HepG2 (cell line): Measurements from ENCODE around the gene CDK10. TPM values are rescaled to one million over a fixed set of nuclear protein-coding genes. Genes with fewer than 3 reads are reported as not detected.

Experiments used
- ARID2 ChIP-seq: sonication (generic); formaldehyde crosslinking; IDR thresholded peaks from 2 replicates; pipeline ENCODE4 v1.8.1; 2022; ENCODE audit warnings: mild to moderate bottlenecking, missing genetic modification reagents, borderline replicate concordance
- CHD4 ChIP-seq: fragments of 200-600 bp; sonication (generic); IDR thresholded peaks from 2 replicates; pipeline ENCODE4 v1.7.0; 2017; ENCODE audit warnings: mild to moderate bottlenecking, low read length, borderline replicate concordance
- EP300 ChIP-seq, 3 experiments: sonication (generic) in 1 of 3; formaldehyde crosslinking in 1 of 3; IDR thresholded peaks; 2 replicates each; pipeline versions ENCODE4 v1.5.1 to v1.6.1; 2011 to 2020; ENCODE audit warnings: low read depth in 2 of 3, low read length in 2 of 3, borderline replicate concordance in 1 of 3, improper control_type of control experiment in 1 of 3, mild to moderate bottlenecking in 1 of 3, missing genetic modification reagents in 1 of 3, moderate library complexity in 1 of 3
- MYC ChIP-seq: sonication (generic); formaldehyde crosslinking; IDR thresholded peaks from 2 replicates; pipeline ENCODE4 v1.9.0; 2021; ENCODE audit warnings: missing genetic modification reagents, borderline replicate concordance
- NONO ChIP-seq, 2 experiments: fragments of 450-650 bp in 1 of 2; sonication (generic) in 1 of 2; formaldehyde crosslinking in 1 of 2; IDR thresholded peaks in 1 of 2; conservative IDR thresholded peaks in 1 of 2; 2 replicates each; pipeline versions ENCODE4 v1.6.1 to v1.8.0; 2017 to 2022; ENCODE audit warnings: mild to moderate bottlenecking in 1 of 2, missing genetic modification reagents in 1 of 2, moderate library complexity in 1 of 2
- PITX1 ChIP-seq: sonication (generic); formaldehyde crosslinking; IDR thresholded peaks from 2 replicates; pipeline ENCODE4 v1.5.1; 2020; ENCODE audit warnings: mild to moderate bottlenecking, missing genetic modification reagents
- RCOR2 ChIP-seq: IDR thresholded peaks from 2 replicates; pipeline ENCODE4 v1.6.1; 2016; ENCODE audit warnings: missing biosample characterization, missing genetic modification reagents
- RXRB ChIP-seq: IDR thresholded peaks from 2 replicates; pipeline ENCODE4 v1.6.1; 2016; ENCODE audit warnings: borderline replicate concordance, missing genetic modification reagents, missing compliant biosample characterization
- ZBTB25 ChIP-seq: IDR thresholded peaks from 2 replicates; pipeline ENCODE4 v1.6.1; 2018; ENCODE audit warnings: missing genetic modification reagents
- ZFYVE20 ChIP-seq: sonication (generic); formaldehyde crosslinking; IDR thresholded peaks from 2 replicates; pipeline ENCODE4 v1.8.0; 2023; ENCODE audit warnings: low read depth, mild to moderate bottlenecking, moderate library complexity, missing genetic modification reagents, borderline replicate concordance
- ZNF280D ChIP-seq: sonication (generic); formaldehyde crosslinking; IDR thresholded peaks from 2 replicates; pipeline ENCODE4 v1.5.1; 2020; ENCODE audit warnings: mild to moderate bottlenecking, missing genetic modification reagents
- ZNF382 ChIP-seq: sonication (generic); formaldehyde crosslinking; IDR thresholded peaks from 2 replicates; pipeline ENCODE4 v1.5.0; 2020; ENCODE audit warnings: missing genetic modification reagents, mild to moderate bottlenecking, borderline replicate concordance
- ZNF562 ChIP-seq: sonication (generic); formaldehyde crosslinking; IDR thresholded peaks from 2 replicates; pipeline ENCODE4 v1.8.0; 2022; ENCODE audit warnings: missing genetic modification reagents, borderline replicate concordance
- ZNF567 ChIP-seq: sonication (generic); formaldehyde crosslinking; IDR thresholded peaks from 2 replicates; pipeline ENCODE4 v1.8.1; 2023; ENCODE audit warnings: mild to moderate bottlenecking, missing genetic modification reagents, borderline replicate concordance
- ZNF619 ChIP-seq: sonication (generic); formaldehyde crosslinking; IDR thresholded peaks from 2 replicates; pipeline ENCODE4 v1.4.0; 2020; ENCODE audit warnings: mild to moderate bottlenecking, missing genetic modification reagents
- ZNF644 ChIP-seq: IDR thresholded peaks from 2 replicates; pipeline ENCODE4 v1.6.1; 2016; ENCODE audit warnings: low read depth
- polyA plus RNA-seq, 8 experiments: library from polyadenylated mRNA; depleted of rRNA in 3 of 8; stranded (reverse) in 7 of 8; unstranded in 1 of 8; fragments of >200 nt; fragmentation: Illumina TruSeq in 4 of 8; extraction: Trizol in 4 of 8; gene quantifications; 2 replicates each; pipeline versions ENCODE4 v1.2.1 to v1.2.3, GENCODE V29; 2011 to 2016; ENCODE audit warnings: low read depth in 4 of 8, missing spikeins in 1 of 8, mixed read lengths in 1 of 8; ENCODE audit not compliant: insufficient read depth in 1 of 8
- total RNA-seq, 5 experiments: library from RNA; depleted of rRNA; stranded (reverse); fragments of >200 nt; fragmentation: Illumina TruSeq; extraction: Trizol; gene quantifications; 2 replicates each; pipeline ENCODE4 v1.2.3, GENCODE V29; 2016; ENCODE audit warnings: low read depth in 1 of 5
- TF ChIP-seq, protein P1 (sequence below): sonication (generic); formaldehyde crosslinking; IDR thresholded peaks from 2 replicates; pipeline ENCODE4 v1.5.1; 2020; ENCODE audit warnings: mild to moderate bottlenecking, missing genetic modification reagents, moderate library complexity
- TF ChIP-seq, protein P2 (sequence below): sonication (generic); formaldehyde crosslinking; IDR thresholded peaks from 2 replicates; pipeline ENCODE4 v1.4.0; 2020; ENCODE audit warnings: missing genetic modification reagents

Gene CDK10
- total and polyA plus RNA-seq, 2 of the 13 experiments (the other 11 are each of a cell fraction or from before 2014, with no cell fraction given) = 2.5 to 3.9 TPM

GRCh38 chr16:89691986-89692569, 5.6 kb downstream of the CDK10 start (continued):
- TF ChIP-seq, protein P1, sequence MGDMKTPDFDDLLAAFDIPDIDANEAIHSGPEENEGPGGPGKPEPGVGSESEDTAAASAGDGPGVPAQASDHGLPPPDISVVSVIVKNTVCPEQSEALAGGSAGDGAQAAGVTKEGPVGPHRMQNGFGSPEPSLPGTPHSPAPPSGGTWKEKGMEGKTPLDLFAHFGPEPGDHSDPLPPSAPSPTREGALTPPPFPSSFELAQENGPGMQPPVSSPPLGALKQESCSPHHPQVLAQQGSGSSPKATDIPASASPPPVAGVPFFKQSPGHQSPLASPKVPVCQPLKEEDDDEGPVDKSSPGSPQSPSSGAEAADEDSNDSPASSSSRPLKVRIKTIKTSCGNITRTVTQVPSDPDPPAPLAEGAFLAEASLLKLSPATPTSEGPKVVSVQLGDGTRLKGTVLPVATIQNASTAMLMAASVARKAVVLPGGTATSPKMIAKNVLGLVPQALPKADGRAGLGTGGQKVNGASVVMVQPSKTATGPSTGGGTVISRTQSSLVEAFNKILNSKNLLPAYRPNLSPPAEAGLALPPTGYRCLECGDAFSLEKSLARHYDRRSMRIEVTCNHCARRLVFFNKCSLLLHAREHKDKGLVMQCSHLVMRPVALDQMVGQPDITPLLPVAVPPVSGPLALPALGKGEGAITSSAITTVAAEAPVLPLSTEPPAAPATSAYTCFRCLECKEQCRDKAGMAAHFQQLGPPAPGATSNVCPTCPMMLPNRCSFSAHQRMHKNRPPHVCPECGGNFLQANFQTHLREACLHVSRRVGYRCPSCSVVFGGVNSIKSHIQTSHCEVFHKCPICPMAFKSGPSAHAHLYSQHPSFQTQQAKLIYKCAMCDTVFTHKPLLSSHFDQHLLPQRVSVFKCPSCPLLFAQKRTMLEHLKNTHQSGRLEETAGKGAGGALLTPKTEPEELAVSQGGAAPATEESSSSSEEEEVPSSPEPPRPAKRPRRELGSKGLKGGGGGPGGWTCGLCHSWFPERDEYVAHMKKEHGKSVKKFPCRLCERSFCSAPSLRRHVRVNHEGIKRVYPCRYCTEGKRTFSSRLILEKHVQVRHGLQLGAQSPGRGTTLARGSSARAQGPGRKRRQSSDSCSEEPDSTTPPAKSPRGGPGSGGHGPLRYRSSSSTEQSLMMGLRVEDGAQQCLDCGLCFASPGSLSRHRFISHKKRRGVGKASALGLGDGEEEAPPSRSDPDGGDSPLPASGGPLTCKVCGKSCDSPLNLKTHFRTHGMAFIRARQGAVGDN (CRISPR knock-in tag) = peak; percentile 67
- TF ChIP-seq NONO (IDR thresholded peaks at IDR 0.05) (no peak), NONO (CRISPR knock-in tag; conservative IDR thresholded peaks at IDR 0.05) (no peak), ZNF644 (CRISPR knock-in tag) (no peak), EP300 (IDR thresholded peaks at IDR 0.05; ENCODE audit: low read depth in 2 of 2, low read length in 2 of 2) (no peak), EP300 (CRISPR knock-in tag; IDR thresholded peaks at IDR 0.05; ENCODE audit: borderline replicate concordance) (no peak), ZNF562 (CRISPR knock-in tag) (no peak), ZNF382 (CRISPR knock-in tag) (no peak), ZFYVE20 (no peak), CHD4 (no peak), ZNF280D (CRISPR knock-in tag) (no peak), ZNF619 (0 out of 2 replicates have a peak, but pooled peaks have one; percentile 34), PITX1 (no peak), RXRB (CRISPR knock-in tag) (peak; percentile 73; the same call in 1 of the 2 replicates), MYC (CRISPR knock-in tag) (0 out of 2 replicates have a peak, but pooled peaks have one; percentile 10), ZBTB25 (CRISPR knock-in tag) (no peak), ZNF567 (CRISPR knock-in tag) (no peak), RCOR2 (no peak), ARID2 (CRISPR knock-in tag) (no peak)
- TF ChIP-seq, protein P2, sequence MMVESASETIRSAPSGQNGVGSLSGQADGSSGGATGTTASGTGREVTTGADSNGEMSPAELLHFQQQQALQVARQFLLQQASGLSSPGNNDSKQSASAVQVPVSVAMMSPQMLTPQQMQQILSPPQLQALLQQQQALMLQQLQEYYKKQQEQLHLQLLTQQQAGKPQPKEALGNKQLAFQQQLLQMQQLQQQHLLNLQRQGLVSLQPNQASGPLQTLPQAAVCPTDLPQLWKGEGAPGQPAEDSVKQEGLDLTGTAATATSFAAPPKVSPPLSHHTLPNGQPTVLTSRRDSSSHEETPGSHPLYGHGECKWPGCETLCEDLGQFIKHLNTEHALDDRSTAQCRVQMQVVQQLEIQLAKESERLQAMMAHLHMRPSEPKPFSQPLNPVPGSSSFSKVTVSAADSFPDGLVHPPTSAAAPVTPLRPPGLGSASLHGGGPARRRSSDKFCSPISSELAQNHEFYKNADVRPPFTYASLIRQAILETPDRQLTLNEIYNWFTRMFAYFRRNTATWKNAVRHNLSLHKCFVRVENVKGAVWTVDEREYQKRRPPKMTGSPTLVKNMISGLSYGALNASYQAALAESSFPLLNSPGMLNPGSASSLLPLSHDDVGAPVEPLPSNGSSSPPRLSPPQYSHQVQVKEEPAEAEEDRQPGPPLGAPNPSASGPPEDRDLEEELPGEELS = no peak
